Measurements from ENCODE around the gene PTPRN2. TPM values are rescaled to one million over a fixed set of nuclear protein-coding genes. Genes with fewer than 3 reads are reported as not detected.

PTPRN2 gene
- total and polyA plus RNA-seq, 2 of the 13 experiments (the other 11 are each of a cell fraction or from before 2014, with no cell fraction given): 2.5 to 24.2 TPM

GRCh38 chr7:157938211-157938610 lies 649.4 kb downstream of the PTPRN2 start (continued):
- TF ChIP-seq, protein P1, sequence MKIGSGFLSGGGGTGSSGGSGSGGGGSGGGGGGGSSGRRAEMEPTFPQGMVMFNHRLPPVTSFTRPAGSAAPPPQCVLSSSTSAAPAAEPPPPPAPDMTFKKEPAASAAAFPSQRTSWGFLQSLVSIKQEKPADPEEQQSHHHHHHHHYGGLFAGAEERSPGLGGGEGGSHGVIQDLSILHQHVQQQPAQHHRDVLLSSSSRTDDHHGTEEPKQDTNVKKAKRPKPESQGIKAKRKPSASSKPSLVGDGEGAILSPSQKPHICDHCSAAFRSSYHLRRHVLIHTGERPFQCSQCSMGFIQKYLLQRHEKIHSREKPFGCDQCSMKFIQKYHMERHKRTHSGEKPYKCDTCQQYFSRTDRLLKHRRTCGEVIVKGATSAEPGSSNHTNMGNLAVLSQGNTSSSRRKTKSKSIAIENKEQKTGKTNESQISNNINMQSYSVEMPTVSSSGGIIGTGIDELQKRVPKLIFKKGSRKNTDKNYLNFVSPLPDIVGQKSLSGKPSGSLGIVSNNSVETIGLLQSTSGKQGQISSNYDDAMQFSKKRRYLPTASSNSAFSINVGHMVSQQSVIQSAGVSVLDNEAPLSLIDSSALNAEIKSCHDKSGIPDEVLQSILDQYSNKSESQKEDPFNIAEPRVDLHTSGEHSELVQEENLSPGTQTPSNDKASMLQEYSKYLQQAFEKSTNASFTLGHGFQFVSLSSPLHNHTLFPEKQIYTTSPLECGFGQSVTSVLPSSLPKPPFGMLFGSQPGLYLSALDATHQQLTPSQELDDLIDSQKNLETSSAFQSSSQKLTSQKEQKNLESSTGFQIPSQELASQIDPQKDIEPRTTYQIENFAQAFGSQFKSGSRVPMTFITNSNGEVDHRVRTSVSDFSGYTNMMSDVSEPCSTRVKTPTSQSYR (CRISPR knock-in tag; IDR thresholded peaks at IDR 0.05; ENCODE audit: borderline replicate concordance): no peak
- TF ChIP-seq, protein P2, sequence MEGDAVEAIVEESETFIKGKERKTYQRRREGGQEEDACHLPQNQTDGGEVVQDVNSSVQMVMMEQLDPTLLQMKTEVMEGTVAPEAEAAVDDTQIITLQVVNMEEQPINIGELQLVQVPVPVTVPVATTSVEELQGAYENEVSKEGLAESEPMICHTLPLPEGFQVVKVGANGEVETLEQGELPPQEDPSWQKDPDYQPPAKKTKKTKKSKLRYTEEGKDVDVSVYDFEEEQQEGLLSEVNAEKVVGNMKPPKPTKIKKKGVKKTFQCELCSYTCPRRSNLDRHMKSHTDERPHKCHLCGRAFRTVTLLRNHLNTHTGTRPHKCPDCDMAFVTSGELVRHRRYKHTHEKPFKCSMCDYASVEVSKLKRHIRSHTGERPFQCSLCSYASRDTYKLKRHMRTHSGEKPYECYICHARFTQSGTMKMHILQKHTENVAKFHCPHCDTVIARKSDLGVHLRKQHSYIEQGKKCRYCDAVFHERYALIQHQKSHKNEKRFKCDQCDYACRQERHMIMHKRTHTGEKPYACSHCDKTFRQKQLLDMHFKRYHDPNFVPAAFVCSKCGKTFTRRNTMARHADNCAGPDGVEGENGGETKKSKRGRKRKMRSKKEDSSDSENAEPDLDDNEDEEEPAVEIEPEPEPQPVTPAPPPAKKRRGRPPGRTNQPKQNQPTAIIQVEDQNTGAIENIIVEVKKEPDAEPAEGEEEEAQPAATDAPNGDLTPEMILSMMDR (CRISPR knock-in tag; IDR thresholded peaks at IDR 0.05): no peak
- no peak for TF ChIP-seq ZNF446 (CRISPR knock-in tag; IDR thresholded peaks at IDR 0.05)
- no peak for TF ChIP-seq CBFB (CRISPR knock-in tag; IDR thresholded peaks at IDR 0.05)
- TF ChIP-seq ZGPAT (CRISPR knock-in tag; IDR thresholded peaks at IDR 0.05): no peak
- no peak for TF ChIP-seq GFI1 (CRISPR knock-in tag; IDR thresholded peaks at IDR 0.05; ENCODE audit: borderline replicate concordance)
- no peak for TF ChIP-seq ZNF546 (CRISPR knock-in tag; conservative IDR thresholded peaks at IDR 0.05)
- TF ChIP-seq SP4 (CRISPR knock-in tag; IDR thresholded peaks at IDR 0.05): no peak
- no peak for TF ChIP-seq PCBP1 (IDR thresholded peaks at IDR 0.05; ENCODE audit: borderline replicate concordance, low read depth, low read length)
